Neural progenitor cell (in vitro differentiated cells): Measurements from ENCODE around the gene MTHFD2L.

Experiments used
- EZH2 ChIP-seq: fragments of 200-600 bp; sonication (generic); IDR thresholded peaks from 2 replicates; pipeline ENCODE4 v1.6.1; 2017; ENCODE audit warnings: antibody characterized with exemption, mild to moderate bottlenecking, moderate library complexity
- TF ChIP-seq, protein P1 (sequence below): fragments of 200-600 bp; sonication (generic); IDR thresholded peaks from 2 replicates; pipeline ENCODE4 v1.5.1; 2017; ENCODE audit warnings: antibody characterized with exemption, mild to moderate bottlenecking

DNA sequence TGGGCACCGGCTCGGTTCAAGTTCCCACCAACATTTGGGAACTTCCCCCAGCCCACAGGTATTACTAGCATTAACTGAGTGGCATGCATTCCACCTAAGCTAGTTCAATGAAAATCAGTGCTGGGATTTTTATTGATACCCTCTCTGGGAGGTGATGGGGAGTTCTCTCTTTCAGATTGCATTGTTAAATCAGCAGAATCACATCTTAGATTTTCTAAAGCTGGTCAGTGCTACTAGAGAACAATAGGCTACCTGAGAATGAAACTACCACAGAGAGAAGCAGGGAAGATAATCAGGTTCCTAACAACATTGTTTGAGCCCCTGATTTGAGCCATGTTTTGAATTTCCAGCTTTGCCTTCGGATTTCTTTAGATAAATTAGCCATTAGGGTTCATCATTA is 166.3 kb downstream of the MTHFD2L start:
- TF ChIP-seq, protein P1, sequence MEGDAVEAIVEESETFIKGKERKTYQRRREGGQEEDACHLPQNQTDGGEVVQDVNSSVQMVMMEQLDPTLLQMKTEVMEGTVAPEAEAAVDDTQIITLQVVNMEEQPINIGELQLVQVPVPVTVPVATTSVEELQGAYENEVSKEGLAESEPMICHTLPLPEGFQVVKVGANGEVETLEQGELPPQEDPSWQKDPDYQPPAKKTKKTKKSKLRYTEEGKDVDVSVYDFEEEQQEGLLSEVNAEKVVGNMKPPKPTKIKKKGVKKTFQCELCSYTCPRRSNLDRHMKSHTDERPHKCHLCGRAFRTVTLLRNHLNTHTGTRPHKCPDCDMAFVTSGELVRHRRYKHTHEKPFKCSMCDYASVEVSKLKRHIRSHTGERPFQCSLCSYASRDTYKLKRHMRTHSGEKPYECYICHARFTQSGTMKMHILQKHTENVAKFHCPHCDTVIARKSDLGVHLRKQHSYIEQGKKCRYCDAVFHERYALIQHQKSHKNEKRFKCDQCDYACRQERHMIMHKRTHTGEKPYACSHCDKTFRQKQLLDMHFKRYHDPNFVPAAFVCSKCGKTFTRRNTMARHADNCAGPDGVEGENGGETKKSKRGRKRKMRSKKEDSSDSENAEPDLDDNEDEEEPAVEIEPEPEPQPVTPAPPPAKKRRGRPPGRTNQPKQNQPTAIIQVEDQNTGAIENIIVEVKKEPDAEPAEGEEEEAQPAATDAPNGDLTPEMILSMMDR: no peak
- no peak for TF ChIP-seq EZH2
